K562 (cell line): Measurements from ENCODE around the gene CCR6. TPM values are rescaled to one million over a fixed set of nuclear protein-coding genes. Genes with fewer than 3 reads are reported as not detected.

Source experiments
- GTF2F1 ChIP-seq: IDR thresholded peaks from 2 replicates; pipeline ENCODE4 v1.6.1; 2011; ENCODE audit warnings: low read depth, low read length, improper control_type of control experiment
- NFE2L1 ChIP-seq: fragments of 450-650 bp; IDR thresholded peaks from 2 replicates; pipeline ENCODE4 v1.6.1; 2016; ENCODE audit warnings: missing genetic modification characterization, low read depth, mild to moderate bottlenecking, missing compliant biosample characterization, moderate library complexity, borderline replicate concordance
- NUFIP1 ChIP-seq: fragments of 450-650 bp; IDR thresholded peaks from 2 replicates; pipeline ENCODE4 v1.6.1; 2018; ENCODE audit not compliant: partially characterized antibody
- PPARD ChIP-seq: fragments of 250-450 bp; sonication (Bioruptor Pico); IDR thresholded peaks from 2 replicates; pipeline ENCODE4 v1.8.0; 2022; ENCODE audit warnings: inconsistent platforms, mild to moderate bottlenecking, moderate library complexity
- RBM17 ChIP-seq: fragments of 200-400 bp; formaldehyde crosslinking; IDR thresholded peaks from 2 replicates; pipeline ENCODE4 v1.6.1; 2017; ENCODE audit warnings: low read depth, mild to moderate bottlenecking, low read length, borderline replicate concordance
- RBM34 ChIP-seq: fragments of 200-400 bp; formaldehyde crosslinking; IDR thresholded peaks from 2 replicates; pipeline ENCODE4 v1.6.1; 2018; ENCODE audit warnings: low read length, borderline replicate concordance; ENCODE audit not compliant: insufficient read depth
- RFX7 ChIP-seq: fragments of 250-450 bp; sonication (Bioruptor Pico); IDR thresholded peaks from 2 replicates; pipeline ENCODE4 v1.5.1; 2021; ENCODE audit warnings: mild to moderate bottlenecking
- SAFB2 ChIP-seq: fragments of 200-400 bp; formaldehyde crosslinking; IDR thresholded peaks from 2 replicates; pipeline ENCODE4 v1.6.1; 2018; ENCODE audit warnings: borderline replicate concordance, low read length, low read depth, moderate library complexity; ENCODE audit not compliant: severe bottlenecking
- SIRT6 ChIP-seq: IDR thresholded peaks from one replicate; pipeline ENCODE4 v1.6.1; 2012; ENCODE audit warnings: low read depth, mild to moderate bottlenecking, control low read depth, inconsistent platforms, low read length, moderate library complexity
- SMAD2 ChIP-seq: fragments of 150-350 bp; IDR thresholded peaks from 2 replicates; pipeline ENCODE4 v1.6.1; 2014; ENCODE audit warnings: low read depth, mild to moderate bottlenecking, low read length
- SNRNP70 ChIP-seq: fragments of 200-400 bp; formaldehyde crosslinking; optimal IDR thresholded peaks from 2 replicates; pipeline ENCODE3; 2017; ENCODE audit warnings: low read depth, low read length
- XRCC3 ChIP-seq: fragments of 450-650 bp; IDR thresholded peaks from 2 replicates; pipeline ENCODE4 v1.6.1; 2017; ENCODE audit warnings: mild to moderate bottlenecking, moderate library complexity
- ZNF12 ChIP-seq: sonication (generic); formaldehyde crosslinking; IDR thresholded peaks from 2 replicates; pipeline ENCODE4 v1.4.0; 2020; ENCODE audit warnings: mild to moderate bottlenecking, missing genetic modification reagents
- ZNF124 ChIP-seq: sonication (generic); formaldehyde crosslinking; IDR thresholded peaks from 2 replicates; pipeline ENCODE4 v1.8.1; 2022; ENCODE audit warnings: missing genetic modification reagents
- ZNF696 ChIP-seq: fragments of 250-450 bp; sonication (Bioruptor Pico); conservative IDR thresholded peaks from 2 replicates; pipeline ENCODE4 v1.4.0; 2020; ENCODE audit warnings: mild to moderate bottlenecking, moderate library complexity
- polyA plus RNA-seq, 8 experiments: library from polyadenylated mRNA; depleted of rRNA in 4 of 8; stranded (reverse) in 5 of 8; unstranded in 3 of 8; fragments of >200 nt; fragmentation: Nextera tagmentation in 2 of 8; fragmentation: Illumina TruSeq in 1 of 8; extraction: Ambion mirVana in 2 of 8; extraction: Trizol in 1 of 8; gene quantifications; 2 replicates each; pipeline versions ENCODE4 v1.2.1 to v1.2.3, GENCODE V29; 2011 to 2014; ENCODE audit warnings: inconsistent platforms in 1 of 8, missing spikeins in 1 of 8
- total RNA-seq, 7 experiments: library from RNA; depleted of rRNA in 6 of 7; stranded (reverse); fragments of >200 nt in 6 of 7; fragmentation: Illumina TruSeq in 2 of 7; extraction: Trizol in 2 of 7; gene quantifications; 2 replicates each; pipeline versions ENCODE4 v1.2.1 to v1.2.3, GENCODE V29; 2011 to 2021; ENCODE audit warnings: low replicate concordance in 1 of 7
- TF ChIP-seq, protein P1 (sequence below), 3 experiments: fragments of 200-800 bp in 1 of 3; fragments of 250-450 bp in 1 of 3; fragments of 450-650 bp in 1 of 3; sonication (Bioruptor Pico) in 1 of 3; sonication (Bioruptor generic) in 1 of 3; formaldehyde crosslinking in 1 of 3; IDR thresholded peaks; 2 replicates each; pipeline versions ENCODE4 v1.6.1 to v1.8.0; 2016 to 2022; ENCODE audit warnings: mild to moderate bottlenecking in 2 of 3, missing genetic modification characterization in 2 of 3, missing compliant biosample characterization in 1 of 3, moderate library complexity in 1 of 3
- TF ChIP-seq, protein P2 (sequence below): fragments of 200-400 bp; formaldehyde crosslinking; IDR thresholded peaks from 2 replicates; pipeline ENCODE4 v1.6.1; 2017; ENCODE audit warnings: mild to moderate bottlenecking, low read depth, low read length, moderate library complexity
- TF ChIP-seq, protein P3 (sequence below), 2 experiments: fragments of 250-450 bp in 1 of 2; fragments of 450-650 bp in 1 of 2; sonication (Bioruptor Pico) in 1 of 2; IDR thresholded peaks; 2 replicates each; pipeline versions ENCODE4 v1.6.1 to v1.8.0; 2016 to 2021; ENCODE audit warnings: mild to moderate bottlenecking in 2 of 2, moderate library complexity in 2 of 2, missing compliant biosample characterization in 1 of 2, missing genetic modification characterization in 1 of 2
- TF ChIP-seq, protein P4 (sequence below): sonication (generic); formaldehyde crosslinking; IDR thresholded peaks from 2 replicates; pipeline ENCODE4 v1.9.0; 2022; ENCODE audit warnings: mild to moderate bottlenecking, missing genetic modification reagents
- TF ChIP-seq, protein P5 (sequence below): fragments of 450-650 bp; IDR thresholded peaks from 2 replicates; pipeline ENCODE4 v1.6.1; 2017; ENCODE audit warnings: antibody characterized with exemption

CCR6 gene
- total and polyA plus RNA-seq, 9 of the 15 experiments (the other 6 are each of a cell fraction or from before 2014, with no cell fraction given), result not detected

DNA sequence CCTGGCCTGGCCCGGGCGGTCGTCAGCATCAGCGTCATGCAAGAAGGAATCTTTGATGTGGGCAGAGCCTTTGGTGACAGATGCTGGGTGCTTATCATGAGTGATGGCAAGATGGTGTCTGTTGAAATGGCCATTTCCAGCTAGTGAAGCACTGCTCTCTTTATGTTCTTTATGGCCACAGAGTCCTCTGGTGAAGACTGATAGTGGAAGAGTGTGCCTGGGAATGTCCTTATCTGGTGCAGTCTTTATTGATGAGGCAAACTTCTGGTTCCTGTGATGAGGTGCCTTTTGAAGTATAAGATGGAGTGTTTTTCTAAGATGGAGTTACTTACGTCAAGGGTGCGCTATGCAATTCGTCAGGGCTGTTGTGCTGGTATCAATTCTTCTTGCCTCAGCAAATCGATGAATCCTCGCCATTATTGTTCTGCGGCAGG, 22.6 kb upstream of the CCR6 start (continued):
- TF ChIP-seq, protein P1, sequence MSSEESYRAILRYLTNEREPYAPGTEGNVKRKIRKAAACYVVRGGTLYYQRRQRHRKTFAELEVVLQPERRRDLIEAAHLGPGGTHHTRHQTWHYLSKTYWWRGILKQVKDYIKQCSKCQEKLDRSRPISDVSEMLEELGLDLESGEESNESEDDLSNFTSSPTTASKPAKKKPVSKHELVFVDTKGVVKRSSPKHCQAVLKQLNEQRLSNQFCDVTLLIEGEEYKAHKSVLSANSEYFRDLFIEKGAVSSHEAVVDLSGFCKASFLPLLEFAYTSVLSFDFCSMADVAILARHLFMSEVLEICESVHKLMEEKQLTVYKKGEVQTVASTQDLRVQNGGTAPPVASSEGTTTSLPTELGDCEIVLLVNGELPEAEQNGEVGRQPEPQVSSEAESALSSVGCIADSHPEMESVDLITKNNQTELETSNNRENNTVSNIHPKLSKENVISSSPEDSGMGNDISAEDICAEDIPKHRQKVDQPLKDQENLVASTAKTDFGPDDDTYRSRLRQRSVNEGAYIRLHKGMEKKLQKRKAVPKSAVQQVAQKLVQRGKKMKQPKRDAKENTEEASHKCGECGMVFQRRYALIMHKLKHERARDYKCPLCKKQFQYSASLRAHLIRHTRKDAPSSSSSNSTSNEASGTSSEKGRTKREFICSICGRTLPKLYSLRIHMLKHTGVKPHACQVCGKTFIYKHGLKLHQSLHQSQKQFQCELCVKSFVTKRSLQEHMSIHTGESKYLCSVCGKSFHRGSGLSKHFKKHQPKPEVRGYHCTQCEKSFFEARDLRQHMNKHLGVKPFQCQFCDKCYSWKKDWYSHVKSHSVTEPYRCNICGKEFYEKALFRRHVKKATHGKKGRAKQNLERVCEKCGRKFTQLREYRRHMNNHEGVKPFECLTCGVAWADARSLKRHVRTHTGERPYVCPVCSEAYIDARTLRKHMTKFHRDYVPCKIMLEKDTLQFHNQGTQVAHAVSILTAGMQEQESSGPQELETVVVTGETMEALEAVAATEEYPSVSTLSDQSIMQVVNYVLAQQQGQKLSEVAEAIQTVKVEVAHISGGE (CRISPR knock-in tag; IDR thresholded peaks at IDR 0.05), result no peak
- TF ChIP-seq SAFB2 (no peak), RBM17 (no peak), RFX7 (CRISPR knock-in tag) (no peak), GTF2F1 (no peak), XRCC3 (no peak), SMAD2 (no peak), NFE2L1 (no peak), ZNF12 (no peak), ZNF696 (CRISPR knock-in tag) (no peak), ZNF124 (CRISPR knock-in tag) (no peak), RBM34 (no peak), NUFIP1 (no peak), PPARD (CRISPR knock-in tag) (no peak), SNRNP70 (no peak), SIRT6 (no peak)
- TF ChIP-seq, protein P2, sequence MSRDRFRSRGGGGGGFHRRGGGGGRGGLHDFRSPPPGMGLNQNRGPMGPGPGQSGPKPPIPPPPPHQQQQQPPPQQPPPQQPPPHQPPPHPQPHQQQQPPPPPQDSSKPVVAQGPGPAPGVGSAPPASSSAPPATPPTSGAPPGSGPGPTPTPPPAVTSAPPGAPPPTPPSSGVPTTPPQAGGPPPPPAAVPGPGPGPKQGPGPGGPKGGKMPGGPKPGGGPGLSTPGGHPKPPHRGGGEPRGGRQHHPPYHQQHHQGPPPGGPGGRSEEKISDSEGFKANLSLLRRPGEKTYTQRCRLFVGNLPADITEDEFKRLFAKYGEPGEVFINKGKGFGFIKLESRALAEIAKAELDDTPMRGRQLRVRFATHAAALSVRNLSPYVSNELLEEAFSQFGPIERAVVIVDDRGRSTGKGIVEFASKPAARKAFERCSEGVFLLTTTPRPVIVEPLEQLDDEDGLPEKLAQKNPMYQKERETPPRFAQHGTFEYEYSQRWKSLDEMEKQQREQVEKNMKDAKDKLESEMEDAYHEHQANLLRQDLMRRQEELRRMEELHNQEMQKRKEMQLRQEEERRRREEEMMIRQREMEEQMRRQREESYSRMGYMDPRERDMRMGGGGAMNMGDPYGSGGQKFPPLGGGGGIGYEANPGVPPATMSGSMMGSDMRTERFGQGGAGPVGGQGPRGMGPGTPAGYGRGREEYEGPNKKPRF, result no peak
- TF ChIP-seq, protein P3, sequence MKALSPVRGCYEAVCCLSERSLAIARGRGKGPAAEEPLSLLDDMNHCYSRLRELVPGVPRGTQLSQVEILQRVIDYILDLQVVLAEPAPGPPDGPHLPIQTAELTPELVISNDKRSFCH (CRISPR knock-in tag; IDR thresholded peaks at IDR 0.05), result no peak
- TF ChIP-seq, protein P3 (tag; IDR thresholded peaks at IDR 0.05), result peak; percentile 98
- TF ChIP-seq, protein P4, sequence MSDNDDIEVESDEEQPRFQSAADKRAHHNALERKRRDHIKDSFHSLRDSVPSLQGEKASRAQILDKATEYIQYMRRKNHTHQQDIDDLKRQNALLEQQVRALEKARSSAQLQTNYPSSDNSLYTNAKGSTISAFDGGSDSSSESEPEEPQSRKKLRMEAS (CRISPR knock-in tag), result no peak; the same call in 1 of the 2 replicates
- TF ChIP-seq, protein P5, sequence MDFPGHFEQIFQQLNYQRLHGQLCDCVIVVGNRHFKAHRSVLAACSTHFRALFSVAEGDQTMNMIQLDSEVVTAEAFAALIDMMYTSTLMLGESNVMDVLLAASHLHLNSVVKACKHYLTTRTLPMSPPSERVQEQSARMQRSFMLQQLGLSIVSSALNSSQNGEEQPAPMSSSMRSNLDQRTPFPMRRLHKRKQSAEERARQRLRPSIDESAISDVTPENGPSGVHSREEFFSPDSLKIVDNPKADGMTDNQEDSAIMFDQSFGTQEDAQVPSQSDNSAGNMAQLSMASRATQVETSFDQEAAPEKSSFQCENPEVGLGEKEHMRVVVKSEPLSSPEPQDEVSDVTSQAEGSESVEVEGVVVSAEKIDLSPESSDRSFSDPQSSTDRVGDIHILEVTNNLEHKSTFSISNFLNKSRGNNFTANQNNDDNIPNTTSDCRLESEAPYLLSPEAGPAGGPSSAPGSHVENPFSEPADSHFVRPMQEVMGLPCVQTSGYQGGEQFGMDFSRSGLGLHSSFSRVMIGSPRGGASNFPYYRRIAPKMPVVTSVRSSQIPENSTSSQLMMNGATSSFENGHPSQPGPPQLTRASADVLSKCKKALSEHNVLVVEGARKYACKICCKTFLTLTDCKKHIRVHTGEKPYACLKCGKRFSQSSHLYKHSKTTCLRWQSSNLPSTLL, result no peak
